Erythroblast (primary cell): ENCODE results near the gene PDLIM5.

Experiments
- GATA1 ChIP-seq: IDR thresholded peaks from 2 replicates; pipeline ENCODE4 v1.6.1; 2011; ENCODE audit warnings: low read depth, mild to moderate bottlenecking, control low read depth, low read length, moderate library complexity
- POLR2A ChIP-seq: IDR thresholded peaks from 2 replicates; pipeline ENCODE4 v1.6.1; 2011; ENCODE audit warnings: mild to moderate bottlenecking, low read length

DNA sequence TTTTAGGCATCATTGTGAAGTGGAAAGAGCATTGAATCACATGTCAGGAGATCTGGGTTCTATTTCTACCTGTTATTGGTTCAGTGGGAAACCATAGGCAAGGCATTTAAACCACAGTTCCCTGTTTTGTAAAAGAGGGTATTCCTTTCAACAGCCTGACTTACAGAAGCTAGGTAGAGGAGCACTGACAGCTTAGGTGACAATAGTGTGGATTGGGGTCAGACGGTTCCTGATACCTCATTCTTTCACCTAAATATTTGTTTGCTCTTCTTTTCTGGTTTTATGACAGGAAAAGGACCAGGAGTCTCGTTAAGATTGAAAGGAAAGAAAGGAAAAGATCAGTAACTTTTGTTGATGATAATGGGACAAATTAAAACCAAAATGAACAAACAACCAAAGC lies 15.9 kb upstream of the PDLIM5 start:
- no peak for TF ChIP-seq POLR2A
- TF ChIP-seq GATA1, result no peak
